Activated CD4-positive, CD25-positive, alpha-beta regulatory T cell treated with anti-CD3 and anti-CD28 coated beads, Interleukin-2, amount 50 U/mL, for 16 hours (primary cell): Measurements from ENCODE around the gene PTP4A2.

Experiments used
- DNase-seq: peaks from one replicate; pipeline ENCODE4 v3.0.0-alpha.2; 2020; ENCODE audit warnings: low read depth, low spot score

PTP4A2 gene

DNA sequence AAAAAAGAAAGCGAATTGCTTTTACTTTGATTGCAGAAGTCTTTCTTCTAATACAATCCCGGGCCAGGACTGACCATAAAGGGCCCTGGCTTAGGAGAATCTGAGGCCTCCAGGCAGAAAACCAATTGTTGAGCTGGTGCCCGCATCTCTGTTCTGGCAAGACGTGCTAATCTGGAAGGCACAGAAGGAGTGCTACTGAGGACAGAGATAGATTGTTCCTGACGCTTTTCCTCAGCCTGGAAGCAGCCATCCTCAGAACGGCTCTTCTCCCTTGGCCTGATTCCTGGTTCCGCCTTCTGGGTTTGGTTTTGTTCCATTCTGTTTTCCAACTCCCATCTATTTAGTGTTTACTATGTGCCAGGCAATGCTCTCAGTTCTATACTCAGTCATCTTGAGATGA lies 77.6 kb downstream of the PTP4A2 start:
- no peak for DNase-seq

DNA sequence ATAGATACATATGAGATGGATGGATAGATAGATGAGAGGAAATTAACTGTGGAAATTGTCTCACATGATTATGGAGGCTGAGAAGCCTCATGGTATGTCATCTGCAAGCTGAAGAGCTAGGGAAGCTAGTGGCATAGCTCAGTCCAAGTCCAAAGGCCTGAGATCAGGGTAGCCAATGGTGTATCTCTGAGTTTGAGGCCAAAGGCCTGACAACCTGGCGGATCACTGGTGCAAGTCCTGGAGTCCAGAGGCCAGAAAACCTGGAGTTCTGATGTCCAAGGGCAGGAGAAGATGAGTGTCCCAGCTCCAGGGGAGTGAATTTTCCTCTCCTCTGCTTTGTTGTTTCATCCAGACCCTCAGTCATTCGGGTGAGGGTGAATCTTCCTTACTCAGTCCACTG lies 78.4 kb downstream of the PTP4A2 start:
- no peak for DNase-seq

DNA sequence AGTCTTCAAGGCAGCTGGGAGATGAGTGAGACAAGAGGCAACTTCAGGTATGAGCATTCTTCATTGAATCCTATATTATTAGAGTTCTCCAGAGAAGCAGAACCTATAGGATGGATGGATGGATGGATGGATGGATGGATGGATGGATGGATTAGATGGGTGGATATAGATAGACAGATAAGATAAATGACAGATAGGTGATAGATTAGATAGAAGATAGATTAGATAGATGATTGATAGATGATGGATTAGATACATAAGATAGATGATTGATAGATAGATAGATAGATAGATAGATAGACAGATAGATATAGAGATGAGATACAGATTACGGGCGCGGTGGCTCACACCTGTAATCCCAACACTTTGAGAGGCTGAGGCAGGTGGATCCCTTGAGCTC lies 79.1 kb downstream of the PTP4A2 start:
- no peak for DNase-seq

DNA sequence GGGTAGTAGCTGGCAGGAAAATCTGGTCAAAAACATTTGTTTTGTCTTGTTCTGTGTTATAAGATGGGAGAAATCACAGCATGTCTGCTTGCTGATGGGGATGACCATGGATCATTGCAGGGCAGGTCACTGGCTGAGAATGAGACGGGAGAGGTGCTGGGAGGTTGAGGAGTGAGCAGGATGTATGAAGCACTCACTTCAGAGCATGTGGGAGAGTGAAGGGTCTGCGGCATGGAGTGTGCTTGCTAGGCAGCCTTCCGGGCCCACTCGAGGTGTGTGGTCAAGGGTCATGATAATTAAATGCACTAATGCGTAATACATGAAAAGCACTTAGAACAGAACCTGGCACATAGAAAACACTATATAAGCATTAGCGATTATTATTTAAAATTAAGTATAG lies 80.3 kb downstream of the PTP4A2 start:
- no peak for DNase-seq
